HG03460 (cell line): ENCODE measurements around the gene ZIC2.

Experiments used
- ATAC-seq: cut with Tn5 transposase; IDR thresholded peaks from one replicate; pipeline ENCODE4 v1.9.1; 2021; ENCODE audit not compliant: unreplicated experiment

Gene ZIC2

DNA sequence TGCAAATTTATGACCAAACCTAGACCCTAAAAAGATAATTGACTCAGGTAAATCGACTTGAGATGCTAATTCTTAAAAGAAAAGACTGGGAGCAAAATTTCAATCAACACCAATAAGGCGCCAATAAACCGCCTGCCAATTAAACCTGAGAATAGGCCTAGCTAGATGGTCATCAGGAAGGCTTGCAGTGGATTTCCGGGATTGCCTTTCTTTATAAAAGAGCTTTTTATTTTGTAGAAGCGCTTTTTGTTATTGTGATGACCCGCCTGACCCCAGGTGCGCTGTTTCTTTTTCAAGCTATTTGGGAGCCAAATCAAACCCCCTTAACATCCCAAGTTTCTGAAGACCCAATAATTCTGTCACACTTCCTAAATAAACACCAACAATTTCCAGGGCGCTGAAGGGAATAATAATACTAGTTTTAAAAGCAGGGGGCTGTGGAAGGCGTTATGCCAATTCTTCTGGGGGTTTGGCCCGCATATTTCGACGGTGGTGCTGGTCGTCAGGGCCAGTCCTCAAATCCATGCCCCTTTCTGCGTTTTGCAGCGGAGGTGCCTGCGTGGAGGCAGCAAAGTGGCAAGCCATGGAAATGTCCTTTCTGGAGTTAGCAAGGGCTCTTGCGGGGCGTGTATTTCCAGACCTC is 7.2 kb upstream of the ZIC2 start:
- no peak for ATAC-seq

- no peak for ATAC-seq
Observed at GRCh38 chr13:99974939-99975561, 6.5 kb upstream of the ZIC2 start.

DNA sequence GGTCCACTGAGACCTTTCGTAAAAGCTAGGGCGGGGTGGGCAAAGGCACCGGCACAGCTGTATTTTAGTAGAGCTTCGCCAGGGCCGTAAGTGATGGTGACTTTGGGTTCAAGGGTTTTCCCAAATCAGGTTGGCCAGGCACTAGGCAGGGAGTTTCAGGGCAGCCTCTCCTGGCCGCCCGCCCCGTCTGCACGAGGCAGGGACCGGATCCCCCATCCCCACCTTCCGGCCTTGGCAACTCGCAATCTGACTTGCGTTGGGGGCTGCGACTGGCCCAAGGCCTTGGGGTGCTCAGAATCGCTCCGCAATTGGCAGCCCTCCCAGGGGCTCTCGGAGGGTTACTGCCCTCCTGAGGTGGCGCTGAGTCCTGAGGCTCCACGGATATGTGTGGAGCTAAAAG is 6.0 kb upstream of the ZIC2 start:
- ATAC-seq: no peak

DNA sequence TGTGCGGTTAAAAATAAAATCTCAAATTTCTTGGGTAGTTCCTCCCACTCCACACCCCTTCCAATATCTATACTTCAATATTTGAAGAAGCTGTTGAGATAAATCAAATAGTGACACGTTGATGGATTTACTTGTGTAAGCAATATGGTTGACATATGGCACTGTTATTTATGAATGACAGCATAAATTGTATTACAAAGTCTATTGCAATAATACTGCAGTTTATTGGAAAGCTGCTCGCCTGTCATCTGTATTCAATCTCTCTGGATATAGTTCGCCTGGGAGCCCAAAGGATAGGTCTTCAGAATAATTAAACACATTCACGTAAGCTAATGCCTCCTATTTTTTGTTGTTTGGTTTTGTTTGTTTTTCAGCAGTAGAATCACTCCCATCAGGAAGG is 5.0 kb upstream of the ZIC2 start:
- no peak for ATAC-seq

DNA sequence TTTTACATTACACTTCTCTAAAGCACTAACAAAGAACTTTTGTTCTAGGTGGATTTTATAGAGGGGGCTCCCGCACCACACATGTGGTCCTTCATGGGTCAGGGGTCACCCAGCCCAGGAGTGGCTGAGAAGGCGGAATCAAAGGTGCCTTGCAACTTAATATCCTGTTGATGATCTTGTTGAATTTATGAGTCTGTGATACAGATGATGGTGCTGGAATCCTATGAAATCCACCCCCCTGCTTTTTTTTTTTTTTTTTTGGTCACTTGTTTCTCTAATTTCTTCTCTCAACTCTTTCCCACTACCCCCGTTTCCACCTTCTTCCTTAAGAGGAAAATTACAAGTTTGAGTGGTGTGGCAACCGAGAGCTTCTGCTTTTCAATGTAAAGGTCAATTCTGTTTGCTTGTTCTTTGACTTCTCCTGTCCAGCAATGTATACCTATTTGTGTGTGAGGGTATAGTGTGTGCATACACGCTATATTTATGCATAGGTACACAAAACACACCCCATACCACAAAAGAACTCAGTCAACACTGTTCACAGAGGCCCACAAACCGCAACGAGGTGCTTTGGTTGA is 4.2 kb upstream of the ZIC2 start:
- ATAC-seq: no peak

- ATAC-seq: no peak
Observed at GRCh38 chr13:99977912-99978798, 3.4 kb upstream of the ZIC2 start.

DNA sequence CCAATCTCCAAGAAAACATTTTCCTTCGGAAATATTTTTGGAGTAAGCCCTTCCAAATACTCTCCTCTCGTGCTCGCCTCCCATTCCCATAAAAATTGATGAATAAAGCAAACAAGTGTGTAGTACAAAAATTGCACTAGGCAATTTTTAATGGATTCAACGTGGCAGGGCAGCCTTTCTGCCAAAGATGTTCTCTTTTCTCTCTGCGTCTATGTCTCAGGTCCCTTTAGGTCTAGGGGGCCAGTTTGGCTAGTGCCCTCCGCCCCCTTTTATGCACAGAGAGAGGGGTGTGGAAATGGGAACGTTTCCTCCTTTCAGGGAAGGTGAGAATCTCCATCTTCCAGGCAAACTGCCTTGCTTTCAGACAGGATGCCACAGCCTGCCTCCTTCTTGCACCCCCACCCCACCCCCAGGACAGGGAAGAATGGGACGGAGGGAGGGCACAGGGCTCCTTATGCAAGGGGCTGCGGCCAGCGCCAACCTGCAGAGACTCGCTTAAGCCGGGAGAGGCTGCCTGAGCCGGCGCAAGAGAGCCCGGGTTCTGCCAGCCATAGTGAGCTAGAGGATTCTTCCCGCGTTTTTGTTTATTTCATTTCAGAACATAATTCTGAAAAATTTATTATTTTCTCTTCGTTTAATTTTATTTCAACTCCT is 2.7 kb upstream of the ZIC2 start:
- no peak for ATAC-seq

DNA sequence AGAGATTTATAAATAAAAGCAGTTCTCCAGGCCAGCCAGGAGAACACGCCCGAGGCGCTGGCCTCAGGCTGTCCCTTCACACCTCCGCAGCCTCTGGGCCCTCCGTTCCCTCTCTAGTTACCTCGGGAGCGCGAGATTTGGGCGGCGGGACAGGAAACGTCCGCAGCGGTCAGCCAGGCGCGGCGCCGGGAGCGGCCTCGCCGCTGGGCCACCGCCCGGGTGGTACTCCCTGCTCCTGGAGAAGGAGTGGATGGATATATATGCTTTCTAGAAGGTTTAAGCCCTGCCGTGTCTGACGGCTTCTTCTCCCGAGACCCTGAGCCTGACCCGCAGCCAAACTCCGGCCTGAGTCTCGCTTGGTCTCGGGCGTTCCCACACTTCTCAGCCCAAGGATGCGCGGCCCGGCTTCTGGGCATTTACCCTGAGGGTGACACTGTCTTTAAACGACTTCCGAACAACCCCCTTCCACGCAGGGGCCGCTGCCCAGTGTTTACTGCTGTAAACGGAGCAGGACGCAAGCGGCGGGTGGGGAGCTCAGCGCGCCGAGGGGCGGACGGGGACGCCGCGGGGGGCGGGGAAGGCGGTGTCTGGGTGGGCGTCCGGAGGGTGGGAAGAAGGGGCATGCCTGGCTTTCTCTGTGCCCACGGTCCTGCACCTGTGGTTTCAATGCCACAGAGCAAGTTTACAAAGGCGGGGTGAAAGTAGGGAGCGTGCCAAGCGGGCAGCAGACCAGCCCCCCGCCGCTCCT is 2.0 kb upstream of the ZIC2 start:
- ATAC-seq: no peak

GRCh38 chr13:99980201-99980823 is 1.3 kb upstream of the ZIC2 start:
- ATAC-seq: no peak

DNA sequence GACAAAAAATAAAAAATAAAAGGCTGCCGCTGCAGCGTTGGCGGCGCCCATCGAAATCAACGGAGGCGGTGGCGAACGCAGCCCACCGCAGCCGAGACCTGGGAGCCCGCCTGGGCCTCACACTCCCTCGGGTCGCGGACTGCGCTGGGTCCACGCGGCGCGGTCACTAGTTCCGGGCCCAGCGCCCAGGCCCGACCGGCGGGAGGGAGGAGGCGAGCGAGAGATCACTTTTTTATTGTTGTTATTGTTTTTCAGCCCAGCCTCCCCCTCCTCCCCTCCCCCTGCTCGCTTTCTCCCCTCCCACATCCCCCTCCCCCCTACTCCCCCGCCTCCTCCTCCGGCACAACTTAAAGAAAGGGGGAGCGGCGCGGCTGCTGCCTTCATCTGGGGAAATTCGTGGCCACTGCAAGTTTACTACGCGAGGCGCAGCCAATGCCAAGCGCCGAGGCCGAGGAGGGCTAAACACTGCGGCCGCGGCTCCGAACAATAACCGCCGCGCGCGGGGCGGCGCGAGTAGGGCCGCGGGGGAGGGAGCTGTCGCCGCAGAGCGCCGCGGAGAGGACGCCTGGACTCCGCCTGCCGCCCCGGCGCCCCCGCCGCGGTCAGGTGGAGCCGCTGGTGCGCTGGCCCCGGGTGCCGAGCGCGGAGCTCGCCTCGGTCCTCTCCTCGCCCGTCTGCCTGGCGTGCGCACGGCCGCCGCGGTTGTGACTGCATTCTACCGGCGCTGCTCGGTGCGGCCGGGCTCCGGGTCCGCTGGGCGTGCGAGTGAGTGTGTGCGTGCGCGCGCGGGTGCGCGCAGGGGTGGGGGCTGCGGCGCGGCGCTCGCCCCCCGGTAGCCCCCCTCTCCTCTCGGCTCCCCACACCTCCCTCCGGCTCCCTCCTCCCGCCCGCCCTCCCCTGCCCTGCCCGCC is 505 bp upstream of the ZIC2 start:
- ATAC-seq: no peak

DNA sequence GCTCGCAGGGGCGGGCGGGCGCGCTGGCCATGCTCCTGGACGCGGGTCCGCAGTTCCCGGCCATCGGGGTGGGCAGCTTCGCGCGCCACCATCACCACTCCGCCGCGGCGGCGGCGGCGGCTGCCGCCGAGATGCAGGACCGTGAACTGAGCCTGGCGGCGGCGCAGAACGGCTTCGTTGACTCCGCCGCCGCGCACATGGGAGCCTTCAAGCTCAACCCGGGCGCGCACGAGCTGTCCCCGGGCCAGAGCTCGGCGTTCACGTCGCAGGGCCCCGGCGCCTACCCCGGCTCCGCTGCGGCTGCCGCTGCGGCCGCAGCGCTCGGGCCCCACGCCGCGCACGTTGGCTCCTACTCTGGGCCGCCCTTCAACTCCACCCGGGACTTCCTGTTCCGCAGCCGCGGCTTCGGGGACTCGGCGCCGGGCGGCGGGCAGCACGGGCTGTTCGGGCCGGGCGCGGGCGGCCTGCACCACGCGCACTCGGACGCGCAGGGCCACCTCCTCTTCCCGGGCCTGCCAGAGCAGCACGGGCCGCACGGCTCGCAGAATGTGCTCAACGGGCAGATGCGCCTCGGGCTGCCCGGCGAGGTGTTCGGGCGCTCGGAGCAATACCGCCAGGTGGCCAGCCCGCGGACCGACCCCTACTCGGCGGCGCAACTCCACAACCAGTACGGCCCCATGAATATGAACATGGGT is 599 bp downstream of the ZIC2 start:
- ATAC-seq: no peak

DNA sequence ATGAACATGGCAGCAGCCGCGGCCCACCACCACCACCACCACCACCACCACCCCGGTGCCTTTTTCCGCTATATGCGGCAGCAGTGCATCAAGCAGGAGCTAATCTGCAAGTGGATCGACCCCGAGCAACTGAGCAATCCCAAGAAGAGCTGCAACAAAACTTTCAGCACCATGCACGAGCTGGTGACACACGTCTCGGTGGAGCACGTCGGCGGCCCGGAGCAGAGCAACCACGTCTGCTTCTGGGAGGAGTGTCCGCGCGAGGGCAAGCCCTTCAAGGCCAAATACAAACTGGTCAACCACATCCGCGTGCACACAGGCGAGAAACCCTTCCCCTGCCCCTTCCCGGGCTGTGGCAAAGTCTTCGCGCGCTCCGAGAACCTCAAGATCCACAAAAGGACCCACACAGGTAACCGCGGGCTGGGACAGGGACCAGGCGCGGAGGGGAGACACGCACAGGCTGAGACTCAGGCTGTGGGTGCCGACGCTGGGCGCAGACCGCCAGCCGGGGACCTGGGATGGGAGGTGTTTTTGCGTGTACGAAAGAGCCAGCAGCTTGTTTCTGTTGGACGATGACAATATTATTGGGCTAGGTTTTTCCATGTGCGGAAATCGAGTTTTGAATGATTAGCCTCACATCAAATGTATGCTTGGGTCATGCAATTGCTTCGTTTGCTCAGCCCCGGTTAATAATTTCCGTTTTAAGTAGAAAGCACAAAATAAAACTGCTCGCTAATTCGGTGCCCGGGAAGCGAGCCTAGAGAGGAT is 1.3 kb downstream of the ZIC2 start:
- ATAC-seq: no peak

GRCh38 chr13:99983499-99984401 is 2.2 kb downstream of the ZIC2 start:
- no peak for ATAC-seq

- no peak for ATAC-seq
Observed at GRCh38 chr13:99984461-99985240, 3.1 kb downstream of the ZIC2 start.

- ATAC-seq: no peak
Observed at GRCh38 chr13:99985241-99985874, 3.8 kb downstream of the ZIC2 start.
